Caki2 (cell line): ENCODE measurements around the gene PPP2R1B. TPM values are rescaled to one million over a fixed set of nuclear protein-coding genes. Genes with fewer than 3 reads are reported as not detected.
"Not testable (repeated sequence)": the region's sequence is repeated elsewhere in the genome, so short reads cannot be mapped to it uniquely, and the experiment has no call there.

ENCODE experiments used
- DNase-seq: peaks from one replicate; pipeline ENCODE4 v3.0.0-alpha.2; 2015; ENCODE audit warnings: low read depth
- in situ Hi-C: cut with HindIII; loops from 2 replicates; pipeline ENCODE4 v1.10.0; 2016; ENCODE audit warnings: low sequenced_read_pairs, low pct_unique_long_range_greater_than_20kb, mixed read lengths
- total RNA-seq: library from RNA; depleted of rRNA; stranded (reverse); fragments of >200 nt; shearing (Covaris generic); gene quantifications from 2 replicates; pipeline ENCODE4 v1.2.3, GENCODE V29; 2014; ENCODE audit warnings: low replicate concordance

PPP2R1B gene
- total RNA-seq, 1 experiment from 2014 or later, result 4.7 TPM

GRCh38 chr11:111788051-111788450 is 21.9 kb upstream of the PPP2R1B start:
- in situ Hi-C loops, result no loop called here

GRCh38 chr11:111785886-111786412 is 19.8 kb upstream of the PPP2R1B start:
- DNase-seq, result no peak
- in situ Hi-C loops, result no loop called here

More at GRCh38 chr11:111788051-111788450, 21.9 kb upstream of the PPP2R1B start:
- no peak for DNase-seq

GRCh38 chr11:111785076-111785475 is 18.9 kb upstream of the PPP2R1B start:
- no peak for DNase-seq
- in situ Hi-C loops, result no loop called here

GRCh38 chr11:111784311-111784710 is 18.1 kb upstream of the PPP2R1B start:
- in situ Hi-C loops, DNase-seq: not testable (repeated sequence)

GRCh38 chr11:111782109-111782741 is 16.0 kb upstream of the PPP2R1B start:
- in situ Hi-C loops, result no loop called here

GRCh38 chr11:111779118-111779517 is 12.9 kb upstream of the PPP2R1B start:
- in situ Hi-C loops, result no loop called here
- no peak for DNase-seq

More at GRCh38 chr11:111782109-111782741, 16.0 kb upstream of the PPP2R1B start:
- DNase-seq, result no peak

- DNase-seq, result peak; percentile 6
- in situ Hi-C loops, result no loop called here
These were observed 11.9 kb upstream of the PPP2R1B start for GRCh38 chr11:111778047-111778558.

GRCh38 chr11:111777094-111778046 is 11.2 kb upstream of the PPP2R1B start:
- peak; percentile 44 for DNase-seq
- in situ Hi-C loops, result no loop called here

GRCh38 chr11:111776398-111777093 is 10.4 kb upstream of the PPP2R1B start:
- in situ Hi-C loops, result no loop called here
- DNase-seq, result no peak

GRCh38 chr11:111774955-111775710 is 8.9 kb upstream of the PPP2R1B start:
- no peak for DNase-seq
- in situ Hi-C loops, result no loop called here

- in situ Hi-C loops, result no loop called here
These were observed 6.3 kb upstream of the PPP2R1B start for GRCh38 chr11:111772535-111772934.

GRCh38 chr11:111771205-111771604 is 5.0 kb upstream of the PPP2R1B start:
- DNase-seq, in situ Hi-C loops: not testable (repeated sequence)

More at GRCh38 chr11:111772535-111772934, 6.3 kb upstream of the PPP2R1B start:
- DNase-seq, result no peak

- DNase-seq, result no peak
- in situ Hi-C loops, result no loop called here
These were observed 4.5 kb upstream of the PPP2R1B start for GRCh38 chr11:111770581-111771134.

GRCh38 chr11:111766834-111767142 is 599 bp upstream of the PPP2R1B start:
- in situ Hi-C loops, result no loop called here
- no peak for DNase-seq

- in situ Hi-C loops, result no loop called here
- DNase-seq, result peak; percentile 2
These were observed 737 bp downstream of the PPP2R1B start for GRCh38 chr11:111765320-111765983.

GRCh38 chr11:111764621-111765020 is 1.6 kb downstream of the PPP2R1B start:
- no peak for DNase-seq
- in situ Hi-C loops, result no loop called here
